HEK293T (cell line): Measurements from ENCODE around the gene RPL22.

Source experiments
- CTBP1 ChIP-seq: fragments of 450-650 bp; IDR thresholded peaks from 2 replicates; pipeline ENCODE4 v1.6.1; 2016; ENCODE audit warnings: borderline replicate concordance
- ELF4 ChIP-seq: fragments of 450-650 bp; IDR thresholded peaks from 2 replicates; pipeline ENCODE4 v1.6.1; 2017; ENCODE audit warnings: antibody characterized with exemption
- FOXK2 ChIP-seq: fragments of 450-650 bp; IDR thresholded peaks from 2 replicates; pipeline ENCODE4 v1.6.1; 2016; ENCODE audit warnings: mild to moderate bottlenecking
- FOXM1 ChIP-seq: fragments of 450-650 bp; IDR thresholded peaks from 2 replicates; pipeline ENCODE4 v1.6.1; 2017; ENCODE audit warnings: mild to moderate bottlenecking, borderline replicate concordance
- SP1 ChIP-seq: fragments of 450-650 bp; IDR thresholded peaks from 2 replicates; pipeline ENCODE4 v1.6.1; 2017
- TARDBP ChIP-seq: fragments of 450-650 bp; IDR thresholded peaks from 2 replicates; pipeline ENCODE4 v1.6.1; 2016

DNA sequence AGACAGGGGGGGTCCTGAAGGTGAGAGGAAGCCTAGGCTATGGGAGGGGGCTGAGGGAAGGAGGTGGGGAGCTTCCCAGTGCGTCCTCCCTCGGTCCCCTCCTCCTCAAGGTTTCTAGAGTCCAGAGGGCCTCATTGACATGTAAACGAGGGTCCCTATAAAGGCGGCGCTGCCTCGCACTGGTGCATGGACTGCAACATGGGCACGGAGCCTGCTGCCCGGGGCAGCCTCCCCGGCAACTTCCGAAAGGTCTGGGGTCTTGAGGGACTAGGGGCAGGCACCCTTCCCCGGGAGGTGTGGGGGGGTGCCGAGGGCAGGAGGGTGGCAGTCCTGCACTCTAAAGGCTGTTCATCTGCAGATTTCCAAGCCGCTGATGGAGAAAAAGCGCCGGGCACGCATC lies 44.6 kb upstream of the RPL22 start, which contains the start of gene HES3:
- TF ChIP-seq ELF4 (no peak), SP1 (no peak), FOXM1 (no peak), CTBP1 (no peak), TARDBP (no peak), FOXK2 (no peak)
